Erythroblast (primary cell): Measurements from ENCODE around the gene TEF.
"Not testable (repeated sequence)": the region's sequence is repeated elsewhere in the genome, so short reads cannot be mapped to it uniquely, and the experiment has no call there.

ENCODE experiments used
- DNase-seq, 2 experiments: peaks; one replicate each; lab custom pipeline; 2025; lab: John Stamatoyannopoulos, UW
- GATA1 ChIP-seq: IDR thresholded peaks from 2 replicates; pipeline ENCODE4 v1.6.1; 2011; ENCODE audit warnings: low read depth, mild to moderate bottlenecking, control low read depth, low read length, moderate library complexity
- POLR2A ChIP-seq: IDR thresholded peaks from 2 replicates; pipeline ENCODE4 v1.6.1; 2011; ENCODE audit warnings: mild to moderate bottlenecking, low read length

The TEF gene

DNA sequence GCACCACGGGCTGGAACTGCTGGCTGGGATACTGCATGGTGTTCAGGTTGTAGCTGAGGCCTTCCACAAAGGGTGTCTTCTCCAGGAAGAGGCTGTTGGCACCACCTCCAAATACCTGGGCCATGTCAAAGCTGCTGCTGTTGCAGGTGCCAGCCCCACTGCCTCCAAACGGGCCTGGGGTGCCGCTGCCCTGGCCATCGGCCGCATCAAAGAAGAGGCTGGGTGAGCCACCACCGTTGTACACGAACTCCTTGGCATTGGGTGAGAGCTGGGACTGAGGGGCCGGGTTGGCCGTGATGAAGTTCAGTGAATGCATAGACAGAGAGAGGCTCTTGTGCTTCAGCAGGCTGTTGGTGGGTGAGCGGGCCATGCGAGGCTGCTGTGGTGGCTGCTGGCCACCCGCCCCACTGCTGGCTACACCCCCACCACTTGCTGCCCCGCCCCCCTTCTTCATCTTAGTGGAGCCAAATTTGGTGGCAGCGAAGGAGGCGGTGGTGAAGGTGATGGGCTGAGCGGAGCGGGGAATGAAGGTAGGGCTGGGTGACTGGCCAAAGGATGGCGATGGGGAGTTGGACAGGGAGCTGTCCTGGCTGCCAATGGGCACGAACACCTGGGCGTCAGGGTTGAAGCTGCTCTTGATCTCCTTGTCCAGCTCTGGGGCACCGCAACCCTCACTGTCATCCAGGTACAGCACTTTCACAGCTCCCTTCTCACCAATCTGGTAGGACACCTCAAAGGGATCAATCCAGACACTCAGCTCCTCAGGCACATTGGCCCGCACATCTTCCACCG, 54.8 kb downstream of the TEF start:
- TF ChIP-seq POLR2A, result no peak
- TF ChIP-seq GATA1, result no peak

DNA sequence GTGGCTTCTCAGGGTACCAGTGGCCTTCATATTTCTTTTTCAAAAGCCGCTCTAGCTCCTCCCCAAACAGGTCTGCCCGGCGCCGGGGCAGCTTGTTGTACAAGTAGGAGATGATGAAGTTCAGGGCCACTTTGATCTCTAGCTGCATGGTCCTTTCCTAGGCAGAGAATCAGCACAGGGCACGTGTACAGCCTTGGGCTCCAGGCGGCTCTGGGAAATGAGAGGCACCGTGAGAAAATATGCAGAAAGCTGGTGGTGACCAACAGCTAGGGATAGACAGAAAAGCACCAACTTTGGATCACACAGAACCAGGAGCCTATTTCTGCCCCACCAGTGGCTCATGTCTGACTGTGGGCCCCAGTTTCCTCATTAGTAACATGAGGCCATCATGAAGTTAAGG, 55.5 kb downstream of the TEF start:
- no peak for TF ChIP-seq GATA1
- TF ChIP-seq POLR2A, result no peak
- no peak for DNase-seq

More for the DNA sequence above, 54.8 kb downstream of the TEF start:
- DNase-seq, result no peak

GRCh38 chr22:41440511-41440910, 58.8 kb downstream of the TEF start:
- not testable (repeated sequence) for DNase-seq

GRCh38 chr22:41442240-41442792, 60.6 kb downstream of the TEF start:
- TF ChIP-seq POLR2A (no peak), GATA1 (no peak)
- no peak for DNase-seq

DNA sequence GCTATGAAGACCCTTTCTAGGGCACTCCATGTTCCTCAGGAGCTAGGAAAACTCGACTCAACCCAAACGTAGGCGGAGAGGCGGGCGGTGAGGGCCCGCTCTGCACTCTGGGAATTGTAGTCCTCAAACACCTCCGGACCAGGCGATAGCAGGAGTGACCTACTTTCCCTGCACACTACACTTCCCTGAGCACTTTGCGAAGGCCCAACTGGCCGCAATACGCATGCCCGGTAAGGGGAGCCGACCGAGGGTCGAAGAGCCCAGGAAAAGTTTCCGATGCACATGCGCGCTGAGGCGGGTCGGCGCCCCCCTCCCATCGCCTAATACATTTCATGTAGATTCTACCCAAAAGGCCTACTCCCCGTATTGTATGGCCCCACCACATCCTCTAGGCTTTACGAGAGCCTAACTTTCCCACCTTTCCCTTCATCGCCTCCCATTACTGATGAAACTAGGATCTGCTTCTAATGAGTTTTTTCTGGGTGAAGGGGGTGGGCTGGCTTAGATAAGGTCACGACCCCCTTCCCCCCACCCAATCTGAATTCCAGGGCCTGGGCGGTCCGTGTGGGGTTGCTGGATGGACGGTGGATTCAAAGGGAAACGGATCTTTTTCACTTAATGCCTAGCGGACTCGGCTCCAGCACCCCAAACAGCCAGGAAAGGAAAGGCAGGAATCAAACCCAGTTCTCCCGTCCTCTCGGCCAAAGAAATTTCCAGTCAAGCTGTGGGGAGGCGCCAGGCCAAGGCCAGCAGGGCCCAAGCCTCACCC, 62.8 kb downstream of the TEF start:
- TF ChIP-seq POLR2A, result peak; percentile 62
- no peak for TF ChIP-seq GATA1
- peak; percentile 89 to 91 for DNase-seq

DNA sequence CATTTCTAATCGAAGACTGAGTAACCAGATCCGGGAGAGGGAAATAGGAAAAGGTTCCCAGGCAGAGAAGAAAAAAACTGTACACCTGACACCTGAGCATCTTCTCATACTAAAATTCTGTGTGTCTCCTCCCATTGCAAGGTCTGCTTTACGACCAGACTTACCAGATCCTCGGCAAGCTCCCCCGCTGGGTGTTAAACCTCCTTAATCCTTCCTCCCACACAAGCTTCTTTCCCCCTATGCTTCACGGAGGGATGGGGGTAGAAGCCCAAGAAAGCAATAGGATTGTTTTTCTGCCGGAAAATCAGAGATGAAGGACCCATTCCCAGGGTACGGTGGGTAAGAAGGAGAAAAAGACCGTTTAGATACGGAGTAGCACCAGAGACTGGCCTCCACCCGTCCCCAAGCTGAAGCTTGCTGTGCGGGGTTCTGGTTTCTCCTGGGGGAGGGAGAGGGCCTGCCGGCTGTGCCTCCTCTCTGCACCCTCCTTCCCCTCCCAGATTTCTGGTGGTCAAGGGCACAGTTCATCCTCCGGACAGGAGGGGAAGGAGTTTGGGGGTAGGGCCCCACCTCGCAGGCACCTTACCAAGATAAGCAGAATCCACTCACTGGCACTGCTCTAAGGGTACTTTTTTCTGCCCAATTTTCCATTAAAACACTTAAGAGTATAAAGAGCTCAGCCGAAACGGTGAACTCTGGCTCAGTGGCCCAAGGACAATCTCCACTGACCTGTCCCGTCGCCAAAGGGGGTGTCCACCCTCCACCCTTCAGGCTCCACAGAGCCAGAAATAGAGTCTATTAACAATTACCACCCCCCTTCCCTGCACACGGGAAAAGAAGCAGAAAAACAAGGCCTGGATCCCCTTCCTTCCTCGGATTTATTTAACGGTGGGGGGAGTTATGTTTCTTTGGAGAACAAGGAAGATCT, 63.7 kb downstream of the TEF start:
- peak; percentile 49 to 71 for DNase-seq

DNA sequence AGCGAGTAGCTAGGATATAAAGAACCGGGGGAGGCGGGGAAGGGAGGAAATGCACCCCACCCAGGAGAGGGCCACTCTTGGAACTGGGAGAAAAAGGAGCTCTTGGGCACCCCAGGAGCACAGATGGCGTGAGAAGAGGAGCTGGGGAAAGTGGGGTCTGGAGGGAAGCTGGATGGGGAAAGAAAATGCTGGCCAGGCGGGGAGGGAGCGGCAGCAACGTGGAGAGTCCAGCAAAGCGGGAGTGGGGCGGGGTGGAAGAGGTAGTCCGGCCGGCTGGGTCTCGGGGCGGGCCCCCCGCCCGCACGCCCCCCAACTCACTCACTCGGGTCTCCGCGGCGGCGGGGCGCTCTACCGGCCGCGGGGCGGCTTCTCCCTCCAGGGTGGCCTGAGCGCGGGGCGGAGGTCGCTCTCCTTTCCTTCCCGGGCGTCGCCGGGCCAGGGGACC, 64.3 kb downstream of the TEF start:
- peak in 1 of 2 experiments; percentile 67 for DNase-seq
- TF ChIP-seq GATA1 (no peak), POLR2A (no peak)

More for the DNA sequence above, 63.7 kb downstream of the TEF start:
- TF ChIP-seq POLR2A (no peak), GATA1 (no peak)

GRCh38 chr22:41446639-41447434, 65.1 kb downstream of the TEF start, which contains the start of gene TOB2:
TOB2 (minus strand) TSS chr22:41446801; CDS start chr22:41437345, 9,456 bp downstream.
- peak; percentile 100 for TF ChIP-seq POLR2A
- TF ChIP-seq GATA1, result no peak
- peak; percentile 98 for DNase-seq

DNA sequence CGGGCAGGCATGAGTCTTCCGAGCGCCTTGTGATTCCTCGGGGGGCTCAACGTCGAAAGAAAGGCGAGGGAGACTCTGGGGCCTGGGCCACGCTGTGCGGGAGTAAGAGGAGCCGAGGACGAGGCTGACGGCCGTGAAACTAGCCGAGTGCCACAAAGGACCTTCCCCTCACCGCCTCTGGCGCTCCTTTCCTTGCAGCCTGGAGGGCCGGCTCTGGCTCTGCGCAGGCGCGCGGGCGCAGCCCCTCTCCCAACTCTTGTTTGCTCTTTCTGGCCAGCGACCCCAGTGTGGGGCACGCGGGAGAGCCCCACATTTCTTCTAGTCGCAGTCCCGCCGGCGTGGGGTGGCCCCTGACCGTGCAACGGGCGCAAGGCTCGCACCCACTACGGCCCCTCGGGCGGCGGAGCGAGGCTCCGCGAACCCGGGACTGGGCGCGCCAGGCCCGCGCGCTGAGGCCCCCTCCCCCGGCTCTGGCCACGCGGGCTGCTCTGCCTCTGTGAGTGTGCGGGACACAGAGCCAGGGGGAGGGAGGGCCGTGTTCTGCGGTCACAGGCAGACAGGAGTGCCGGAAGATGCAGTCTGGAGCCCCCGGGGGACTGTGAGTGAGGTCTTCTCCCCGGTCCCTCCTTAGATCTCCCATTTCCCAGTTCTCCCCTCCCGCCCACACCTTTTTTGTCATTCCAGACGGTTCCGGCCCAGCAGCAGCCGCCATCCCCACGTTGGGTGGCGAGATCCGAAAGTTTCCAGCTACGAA, 65.9 kb downstream of the TEF start:
- peak; percentile 82 to 85 for DNase-seq
- TF ChIP-seq POLR2A (no peak), GATA1 (no peak)

GRCh38 chr22:41448189-41448808, 66.6 kb downstream of the TEF start:
- peak; percentile 78 for TF ChIP-seq POLR2A
- TF ChIP-seq GATA1, result no peak
- peak; percentile 95 to 97 for DNase-seq
